ENCODE measurements around the gene RASSF6. TPM values are rescaled to one million over a fixed set of nuclear protein-coding genes. Genes with fewer than 3 reads are reported as not detected.

Gene RASSF6
- total and polyA plus RNA-seq, 2 of the 8 experiments (the other 6 are each of a cell fraction or from before 2014, with no cell fraction given), result 0.03 to 0.28 TPM

DNA sequence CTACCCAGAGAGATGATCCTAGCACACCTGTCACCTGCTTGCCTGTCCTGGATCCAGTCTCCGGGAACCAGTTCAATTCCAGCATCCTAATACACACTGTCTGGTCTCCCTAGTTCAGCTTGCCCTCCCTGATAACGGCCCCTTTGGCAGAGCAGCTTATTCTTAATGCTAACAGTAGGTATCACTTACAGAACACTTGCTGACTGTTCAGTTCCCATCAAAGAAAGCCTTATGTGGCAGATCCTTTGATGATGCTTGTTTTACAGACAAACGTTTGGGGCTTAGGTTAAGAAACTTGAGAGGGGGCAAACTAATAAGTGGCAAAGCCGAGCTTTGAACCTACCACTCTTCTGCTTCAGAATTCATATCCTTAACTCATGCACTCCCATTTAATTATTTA, 890 bp downstream of the RASSF6 start:
- Histone ChIP-seq H3K79me2 (ENCODE audit: control insufficient read depth in 1 of 2, insufficient read depth in 2 of 2, low read length in 2 of 2) (no peaks in the 10 kb centered on the region), H3K4me3 (ENCODE audit: extremely low read depth in 1 of 4, insufficient read depth in 2 of 4, low read depth in 3 of 4, low read length in 4 of 4) (no peak overlapping the region), H3K9me3 (ENCODE audit: insufficient read depth in 2 of 2, low read depth in 1 of 2, low read length in 1 of 2) (no peaks in the 10 kb centered on the region), H2BK12ac (ENCODE audit: low read depth, low read length) (no peak overlapping the region), H3K4me1 (replicated peaks in 1 of 4; ENCODE audit: control insufficient read depth in 3 of 4, insufficient read depth in 4 of 4, low read length in 3 of 4) (peaks cover 0 to 5% (median 5%) of the 10 kb centered on the region in 4 experiments; a peak in 4 of 7 replicates), H3K79me1 (ENCODE audit: low read depth, low read length) (no peaks in the 10 kb centered on the region), H4K5ac (ENCODE audit: insufficient read length, low read depth, low read length) (no peak overlapping the region), H3K9ac (replicated peaks in 1 of 4; ENCODE audit: extremely low read depth in 1 of 4, low read depth in 3 of 4, low read length in 3 of 4) (no peak overlapping the region), H3K23ac (ENCODE audit: insufficient read length) (no peak overlapping the region), H2BK20ac (ENCODE audit: low read length) (no peak overlapping the region), H2BK5ac (ENCODE audit: low read depth, low read length) (no peak overlapping the region), H2AFZ (ENCODE audit: low read length) (no peak overlapping the region), H3K23me2 (ENCODE audit: low read depth, low read length) (no peaks in the 10 kb centered on the region), H4K91ac (replicated peaks; ENCODE audit: insufficient read length, low read length) (no peak overlapping the region), H4K20me1 (replicated peaks in 1 of 2; ENCODE audit: control insufficient read depth in 1 of 2, insufficient read depth in 2 of 2, low read length in 2 of 2) (no peaks in the 10 kb centered on the region), H3K36me3 (ENCODE audit: control insufficient read depth in 2 of 4, insufficient read depth in 4 of 4, low read length in 3 of 4) (no peaks in the 10 kb centered on the region), H2BK120ac (replicated peaks; ENCODE audit: low read depth, low read length) (no peak overlapping the region), H3K4ac (replicated peaks; ENCODE audit: insufficient read length, low read depth, low read length) (no peak overlapping the region), H2AK5ac (ENCODE audit: low read depth, low read length) (no peak overlapping the region), H4K8ac (ENCODE audit: extremely low read depth, insufficient read depth, low read length) (no peak overlapping the region), H2BK15ac (ENCODE audit: low read length) (no peak overlapping the region), H3K14ac (ENCODE audit: insufficient read length) (no peak overlapping the region), H3K56ac (replicated peaks; ENCODE audit: insufficient read length, low read depth, low read length) (no peak overlapping the region), H3K18ac (ENCODE audit: extremely low read depth, low read length) (no peak overlapping the region), H3K4me2 (ENCODE audit: insufficient read depth in 1 of 2, low read depth in 2 of 2, low read length in 2 of 2) (no peak overlapping the region; a peak in 1 of 4 replicates), H3K27ac (ENCODE audit: low read depth, low read length) (no peak overlapping the region), H3K27me3 (replicated peaks in 1 of 4; ENCODE audit: control insufficient read depth in 3 of 4, extremely low read depth in 1 of 4, insufficient read depth in 3 of 4, low read length in 3 of 4) (peaks cover 0 to 6% (median 3%) of the 10 kb centered on the region in 4 experiments; a peak in 2 of 7 replicates)
- WGBS, 2 experiments (ENCODE audit: extremely low coverage in 1 of 2, insufficient coverage in 1 of 2, insufficient read length in 1 of 2, insufficient replicate concordance in 2 of 2, low coverage in 1 of 2, low lambda C conversion rate in 2 of 2, missing lambda C conversion rate in 1 of 2), result 83% methylated on average over 4 of the region's 4 CpGs; no CpG with 5 or more reads in 1 of the 2 experiments
- ChIA-PET POLR2A (ENCODE audit: partially characterized antibody) (no interaction called here), CTCF (ENCODE audit: partially characterized antibody) (interaction anchor here (0.6 to 1.7 kb wide), 6 partner anchors 33 to 345 kb away, joined by 3 to 4 read pairs (median 3); no protein-coding TSS in a partner anchor)
- FAIRE-seq (no peak), DNase-seq (ENCODE audit: low read depth in 1 of 2, low spot score in 2 of 2) (no peak)
- TF ChIP-seq SUZ12 (IDR thresholded peaks at IDR 0.05; ENCODE audit: low read length) (no peak), CHD2 (IDR thresholded peaks at IDR 0.05; ENCODE audit: low read length) (no peak), ZNF274 (IDR thresholded peaks at IDR 0.05; ENCODE audit: borderline replicate concordance, extremely low read depth, low read length) (no peak), GTF2F1 (IDR thresholded peaks at IDR 0.05; ENCODE audit: borderline replicate concordance, low read depth, low read length) (no peak), CREB1 (IDR thresholded peaks at IDR 0.05) (no peak), KDM1A (IDR thresholded peaks at IDR 0.05; ENCODE audit: borderline replicate concordance, low read length) (no peak), HDAC6 (IDR thresholded peaks at IDR 0.05; ENCODE audit: low read depth, low read length) (no peak), KDM5A (IDR thresholded peaks at IDR 0.05; ENCODE audit: low read length) (no peak)

Data from H1 (cell line).